Right lobe of liver (tissue), 6 donors: ENCODE results near the gene DAD1. TPM values are rescaled to one million over a fixed set of nuclear protein-coding genes. Genes with fewer than 3 reads are reported as not detected.
"Not testable (repeated sequence)": the region's sequence is repeated elsewhere in the genome, so short reads cannot be mapped to it uniquely, and the experiment has no call there.

ENCODE experiments used
- ATAC-seq, 4 donors: fragments of 200-7000 bp; cut with Tn5 transposase; one replicate each; pipeline ENCODE4 v1.9.1; 2020; ENCODE audit warnings: mild to moderate bottlenecking in 4 of 4, moderate library complexity in 4 of 4
- DNase-seq, 3 donors: peaks; one replicate each; pipeline ENCODE4 v3.0.0-alpha.2; 2020
- H3K27ac ChIP-seq, 3 donors: fragments of 200-600 bp; one replicate each; pipeline ENCODE4 v1.8.0; 2022
- H3K27me3 ChIP-seq, 2 donors: fragments of 200-600 bp; one replicate each; pipeline ENCODE4 v1.8.0; 2022
- H3K36me3 ChIP-seq, 4 donors: fragments of 200-600 bp; sonication (generic) in 1 of 4; one replicate each; pipeline versions ENCODE4 v1.5.1 to v1.8.0; 2017 to 2022; ENCODE audit warnings: control low read depth in 1 of 4
- H3K4me1 ChIP-seq, 4 donors: fragments of 200-600 bp; sonication (generic) in 1 of 4; one replicate each; pipeline versions ENCODE4 v1.5.1 to v1.8.0; 2017 to 2022; ENCODE audit warnings: control low read depth in 1 of 4
- H3K4me3 ChIP-seq, 3 donors: fragments of 200-600 bp; one replicate each; pipeline ENCODE4 v1.8.0; 2022
- H3K9me3 ChIP-seq, 4 donors: fragments of 200-600 bp; sonication (generic) in 1 of 4; one replicate each; pipeline versions ENCODE4 v1.5.1 to v1.8.0; 2017 to 2022; ENCODE audit warnings: control low read depth in 1 of 4
- POLR2A ChIP-seq: fragments of 450-650 bp; IDR thresholded peaks from one replicate; pipeline ENCODE4 v1.6.1; 2017; ENCODE audit warnings: antibody characterized with exemption, mild to moderate bottlenecking
- WGBS: methylation state at CpG from one replicate; pipeline ENCODE4 v1.1.6; 2018; ENCODE audit warnings: low coverage, low lambda C conversion rate; ENCODE audit not compliant: insufficient coverage; ENCODE audit errors: missing lambda C conversion rate; 5-methylcytosine and 5-hydroxymethylcytosine counted together
- intact Hi-C, 2 donors: fragments of 100-400 bp; cut with DNase I; formaldehyde crosslinking; loops; one replicate each; pipeline versions ENCODE4 v1.11.2 to v1.14.1; 2022
- total RNA-seq, 6 experiments: library from RNA; depleted of rRNA in 2 of 6; stranded (reverse); fragments of >200 nt in 2 of 6; fragmentation: NEBNext Ultra II Directional in 3 of 6; extraction: Animal tissue kit (Norgen Biotek cat#: 25700) in 3 of 6; gene quantifications; one replicate each; pipeline versions ENCODE4 v1.1.0 to v1.2.4, GENCODE V29; 2016 to 2023
- TF ChIP-seq, protein P1 (sequence below), 4 donors: fragments of 200-600 bp in 3 of 4; fragments of 450-650 bp in 1 of 4; IDR thresholded peaks; one replicate each; pipeline versions ENCODE4 v1.5.1 to v1.8.0; 2016 to 2022; ENCODE audit warnings: antibody characterized with exemption in 4 of 4, mild to moderate bottlenecking in 2 of 4
- donor health status: DM: no; HTN: yes; CAD: no.
- donor health status: DM: no; HTN: no; CAD: no.
- donor health status: DM: no; HTN: no; CAD: no.
- donor health status: DM: no; HTN: yes; CAD: no.
- donor health status: DM: no; HTN: yes; CAD: no.

DAD1 gene
- total RNA-seq, 6 experiments from 2014 or later: 107 to 249 (median 133) TPM

DNA sequence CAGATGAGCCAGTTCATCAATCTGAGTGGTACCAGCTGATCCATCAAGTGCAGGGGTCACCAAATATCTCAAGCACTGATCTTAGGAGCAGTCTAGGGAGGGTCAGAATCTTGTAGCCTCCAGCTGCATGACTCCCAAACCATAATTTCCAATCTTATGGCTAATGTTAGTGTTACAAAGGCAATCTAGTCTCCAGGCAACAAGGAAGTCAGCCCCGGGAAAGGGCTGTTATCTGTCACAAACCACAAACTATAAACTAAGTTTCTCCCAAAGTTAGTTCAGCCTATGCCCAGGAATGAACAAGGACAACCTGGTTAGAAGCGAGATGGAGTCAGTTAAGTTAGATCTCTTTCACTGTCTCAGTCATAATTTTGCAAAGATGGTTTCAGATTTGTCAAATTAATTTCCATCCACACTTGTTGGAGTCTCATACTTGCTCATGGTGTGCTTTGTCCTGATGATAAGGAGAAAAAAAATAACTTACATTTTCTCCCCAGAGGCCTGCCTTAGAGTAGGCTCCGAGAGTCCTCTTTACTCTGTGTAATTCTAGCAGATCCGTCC lies 5.2 kb upstream of the DAD1 start:
- WGBS: 56% methylated on average over 4 of the region's 4 CpGs
- TF ChIP-seq POLR2A: no peak
- intact Hi-C loops: no loop called here
- H3K27me3 ChIP-seq: no peaks in the 10 kb centered on the region
- DNase-seq: no peak
- H3K36me3 ChIP-seq: no peaks in the 10 kb centered on the region
- no peak overlapping the region for H3K27ac ChIP-seq
- no peaks in the 10 kb centered on the region for H3K9me3 ChIP-seq
- no peak for ATAC-seq
- H3K4me3 ChIP-seq: no peak overlapping the region
- peaks cover 0 to 13% (median under 1%) of the 10 kb centered on the region in 4 donors for H3K4me1 ChIP-seq

DNA sequence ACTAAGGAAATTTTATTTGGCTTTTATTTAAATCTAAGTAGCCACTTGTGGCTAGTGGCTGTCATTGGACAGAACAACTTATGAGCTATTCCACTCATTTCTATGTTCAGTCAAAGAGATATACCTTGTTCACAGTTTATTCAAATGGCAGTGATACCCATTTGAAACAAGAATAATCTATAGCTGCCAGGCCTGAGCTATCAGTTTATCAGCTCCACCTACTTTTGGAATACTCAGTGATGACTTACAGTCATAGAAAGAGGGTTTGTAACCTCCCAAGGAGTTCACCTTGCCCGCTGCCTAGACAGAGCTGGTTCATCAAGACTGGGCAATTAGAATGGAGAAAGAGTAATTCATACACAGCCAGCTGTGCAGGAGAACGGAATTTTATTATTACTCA lies 4.6 kb upstream of the DAD1 start:
- no peaks in the 10 kb centered on the region for H3K9me3 ChIP-seq
- no peaks in the 10 kb centered on the region for H3K27me3 ChIP-seq
- no peak for ATAC-seq
- DNase-seq: no peak
- WGBS: 58% methylated on average over 2 of the region's 2 CpGs
- intact Hi-C loops: no loop called here
- no peak overlapping the region for H3K4me3 ChIP-seq
- peaks cover 0 to 9% (median 0%) of the 10 kb centered on the region in 4 donors for H3K4me1 ChIP-seq
- no peaks in the 10 kb centered on the region for H3K36me3 ChIP-seq
- no peak overlapping the region for H3K27ac ChIP-seq
- no peak for TF ChIP-seq POLR2A
- TF ChIP-seq, protein P1, sequence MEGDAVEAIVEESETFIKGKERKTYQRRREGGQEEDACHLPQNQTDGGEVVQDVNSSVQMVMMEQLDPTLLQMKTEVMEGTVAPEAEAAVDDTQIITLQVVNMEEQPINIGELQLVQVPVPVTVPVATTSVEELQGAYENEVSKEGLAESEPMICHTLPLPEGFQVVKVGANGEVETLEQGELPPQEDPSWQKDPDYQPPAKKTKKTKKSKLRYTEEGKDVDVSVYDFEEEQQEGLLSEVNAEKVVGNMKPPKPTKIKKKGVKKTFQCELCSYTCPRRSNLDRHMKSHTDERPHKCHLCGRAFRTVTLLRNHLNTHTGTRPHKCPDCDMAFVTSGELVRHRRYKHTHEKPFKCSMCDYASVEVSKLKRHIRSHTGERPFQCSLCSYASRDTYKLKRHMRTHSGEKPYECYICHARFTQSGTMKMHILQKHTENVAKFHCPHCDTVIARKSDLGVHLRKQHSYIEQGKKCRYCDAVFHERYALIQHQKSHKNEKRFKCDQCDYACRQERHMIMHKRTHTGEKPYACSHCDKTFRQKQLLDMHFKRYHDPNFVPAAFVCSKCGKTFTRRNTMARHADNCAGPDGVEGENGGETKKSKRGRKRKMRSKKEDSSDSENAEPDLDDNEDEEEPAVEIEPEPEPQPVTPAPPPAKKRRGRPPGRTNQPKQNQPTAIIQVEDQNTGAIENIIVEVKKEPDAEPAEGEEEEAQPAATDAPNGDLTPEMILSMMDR (IDR thresholded peaks at IDR 0.05): no peak

DNA sequence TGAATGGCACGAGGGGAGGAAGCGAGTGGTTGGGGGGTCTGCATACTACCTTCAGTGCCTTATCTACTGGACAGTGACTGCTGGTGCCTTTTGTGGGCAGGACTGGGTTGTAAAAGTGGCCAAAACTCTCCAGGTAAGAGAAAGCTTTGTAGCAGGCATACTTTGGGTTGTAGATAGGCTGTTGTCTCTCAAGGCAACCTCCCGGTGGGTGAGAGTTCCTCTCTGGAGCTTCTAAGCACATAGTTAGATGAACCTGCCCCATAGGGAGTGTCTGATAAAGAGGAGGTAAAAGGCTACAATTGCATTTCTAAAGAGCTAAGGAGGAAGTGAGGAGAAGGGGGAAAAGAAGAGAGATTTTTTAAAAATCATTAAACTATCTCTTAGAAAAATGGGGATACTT lies 4.2 kb upstream of the DAD1 start:
- Histone ChIP-seq H3K9me3 (no peaks in the 10 kb centered on the region), H3K27me3 (no peaks in the 10 kb centered on the region), H3K36me3 (no peaks in the 10 kb centered on the region), H3K4me1 (peaks cover 0 to 10% (median 0%) of the 10 kb centered on the region in 4 donors), H3K27ac (no peak overlapping the region), H3K4me3 (no peak overlapping the region)
- ATAC-seq (no peak), DNase-seq (no peak)
- 36% methylated on average over 3 of the region's 3 CpGs for WGBS
- TF ChIP-seq, protein P1 (IDR thresholded peaks at IDR 0.05): no peak
- TF ChIP-seq POLR2A: no peak
- intact Hi-C loops: no loop called here

DNA sequence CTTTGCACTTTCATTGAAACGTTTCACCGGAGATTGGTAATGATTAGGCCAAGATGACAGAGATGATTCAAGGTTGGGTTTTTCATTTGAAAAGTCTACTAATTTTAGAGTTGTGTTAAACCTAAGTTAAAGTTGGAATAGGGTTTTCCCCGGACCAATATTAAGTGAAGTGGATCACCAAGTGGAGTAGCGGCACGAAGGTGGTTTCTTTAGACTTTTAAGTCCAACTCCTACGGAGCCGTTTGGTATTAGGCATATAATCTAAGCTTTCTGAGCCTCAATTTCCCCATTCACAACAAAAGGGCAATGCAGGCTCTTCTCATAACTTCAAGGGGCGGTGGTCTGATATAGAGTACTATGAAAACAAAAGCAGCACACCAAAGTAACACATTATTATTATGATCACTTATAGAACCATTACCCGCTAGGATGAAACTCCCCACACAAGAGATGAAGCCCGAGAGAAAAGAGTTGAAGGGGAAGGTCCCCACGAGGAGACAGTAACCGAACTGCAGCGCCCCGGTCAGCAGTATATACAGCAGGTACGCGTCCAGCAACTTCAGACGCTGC lies 413 bp downstream of the DAD1 start:
- WGBS: under 1% methylated on average over 14 of the region's 17 CpGs
- Histone ChIP-seq H3K36me3 (peaks cover 0 to 3% (median 0%) of the 10 kb centered on the region in 4 donors), H3K27ac (peak overlapping the region; percentile 61 to 72 (median 71)), H3K4me1 (peaks cover 0 to 21% (median 5%) of the 10 kb centered on the region in 4 donors), H3K27me3 (no peaks in the 10 kb centered on the region), H3K4me3 (peak overlapping the region; percentile 71 to 77 (median 75)), H3K9me3 (no peaks in the 10 kb centered on the region)
- ATAC-seq (no peak), DNase-seq (no peak)
- intact Hi-C loops: no loop called here
- no peak for TF ChIP-seq POLR2A
- TF ChIP-seq, protein P1 (IDR thresholded peaks at IDR 0.05): no peak

DNA sequence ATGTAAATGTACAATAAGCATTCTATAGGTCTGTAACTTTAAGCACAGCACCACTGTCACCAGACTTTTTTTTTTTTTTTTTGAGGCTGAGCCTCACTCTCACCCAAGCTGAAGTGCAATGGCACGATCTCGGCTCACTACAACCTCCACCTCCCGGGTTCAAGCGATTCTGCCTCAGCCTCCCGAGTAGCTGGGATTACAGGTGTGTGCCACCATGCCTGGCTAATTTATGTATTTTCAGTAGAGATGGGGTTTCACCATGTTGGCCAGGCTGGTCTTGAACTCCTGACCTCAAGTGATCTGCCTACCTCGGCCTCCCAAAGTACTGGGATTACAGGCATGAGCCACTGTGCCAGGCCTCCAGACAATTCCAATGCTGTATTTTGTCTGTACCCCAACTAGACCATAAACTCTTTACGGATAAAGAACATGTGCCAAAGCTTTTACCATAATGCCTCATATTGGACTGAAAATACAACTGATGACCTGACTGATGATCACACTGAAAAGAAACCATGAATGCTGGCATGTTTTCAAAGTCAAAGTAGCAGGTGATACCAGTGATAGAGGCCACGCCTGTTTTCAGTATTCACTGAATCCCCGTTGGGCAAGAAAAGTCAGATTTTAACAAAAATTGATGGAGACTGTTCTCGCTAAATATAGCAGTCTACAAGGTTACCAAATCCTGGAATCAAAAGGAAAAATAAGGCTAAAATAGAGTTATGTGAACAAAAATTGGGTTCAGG lies 1.2 kb downstream of the DAD1 start:
- Histone ChIP-seq H3K4me1 (peaks cover 0 to 21% (median 5%) of the 10 kb centered on the region in 4 donors), H3K4me3 (peak overlapping the region; percentile 71 to 77 (median 75)), H3K27ac (peak overlapping the region in 1 of 3 donors; percentile 71)
- H3K9me3 ChIP-seq, DNase-seq, ATAC-seq, H3K36me3 ChIP-seq, intact Hi-C loops, H3K27me3 ChIP-seq: not testable (repeated sequence)
- 76% methylated on average over 10 of the region's 10 CpGs for WGBS
